IPS-NIHi7 (cell line): ENCODE measurements around the gene TNFRSF9.
"Not testable (repeated sequence)": the region's sequence is repeated elsewhere in the genome, so short reads cannot be mapped to it uniquely, and the experiment has no call there.

Experiments used
- DNase-seq: peaks from one replicate; pipeline ENCODE4 v3.0.0; 2012; ENCODE audit warnings: mixed read lengths; ENCODE audit errors: extremely low spot score

Gene TNFRSF9

GRCh38 chr1:7940745-7941436 lies at the start of gene TNFRSF9:
TNFRSF9 (minus strand) TSS chr1:7940839; CDS start chr1:7939994, 845 bp downstream.
- DNase-seq: peak; percentile 30

GRCh38 chr1:7989762-7990428 lies 49.3 kb upstream of the TNFRSF9 start:
- DNase-seq: no peak

- DNase-seq: no peak
These were observed 47.9 kb upstream of the TNFRSF9 start for GRCh38 chr1:7988576-7988975.

GRCh38 chr1:7987528-7987927 lies 46.9 kb upstream of the TNFRSF9 start:
- DNase-seq: no peak

GRCh38 chr1:7985851-7986612 lies 45.4 kb upstream of the TNFRSF9 start:
- no peak for DNase-seq

- no peak for DNase-seq
These were observed 44.2 kb upstream of the TNFRSF9 start for GRCh38 chr1:7984811-7985210.

- no peak for DNase-seq
These were observed 42.6 kb upstream of the TNFRSF9 start for GRCh38 chr1:7983086-7983778.

- DNase-seq: no peak
These were observed 40.3 kb upstream of the TNFRSF9 start for GRCh38 chr1:7980984-7981383.

- peak; percentile 93 for DNase-seq
These were observed 34.7 kb upstream of the TNFRSF9 start for GRCh38 chr1:7975212-7975865.

- no peak for DNase-seq
These were observed 32.4 kb upstream of the TNFRSF9 start for GRCh38 chr1:7973086-7973485.

GRCh38 chr1:7972285-7972684 lies 31.6 kb upstream of the TNFRSF9 start:
- no peak for DNase-seq

- no peak for DNase-seq
These were observed 30.4 kb upstream of the TNFRSF9 start for GRCh38 chr1:7971024-7971423.

- DNase-seq: no peak
These were observed 29.6 kb upstream of the TNFRSF9 start for GRCh38 chr1:7970246-7970645.

- no peak for DNase-seq
These were observed 27.0 kb upstream of the TNFRSF9 start for GRCh38 chr1:7967651-7968050.

- DNase-seq: no peak
These were observed 26.6 kb upstream of the TNFRSF9 start for GRCh38 chr1:7967196-7967595.

GRCh38 chr1:7964476-7964875 lies 23.8 kb upstream of the TNFRSF9 start:
- no peak for DNase-seq

GRCh38 chr1:7963841-7964240 lies 23.2 kb upstream of the TNFRSF9 start:
- DNase-seq: not testable (repeated sequence)

- not testable (repeated sequence) for DNase-seq
These were observed 22.7 kb upstream of the TNFRSF9 start for GRCh38 chr1:7963378-7963730.

GRCh38 chr1:7962636-7963377 lies 22.2 kb upstream of the TNFRSF9 start:
- no peak for DNase-seq

- no peak for DNase-seq
These were observed 21.3 kb upstream of the TNFRSF9 start for GRCh38 chr1:7962014-7962335.
